GM19043 (cell line): ENCODE results near the gene ANKRD33B.
"Not testable (repeated sequence)": the region's sequence is repeated elsewhere in the genome, so short reads cannot be mapped to it uniquely, and the experiment has no call there.

ENCODE experiments used
- ATAC-seq: cut with Tn5 transposase; IDR thresholded peaks from one replicate; pipeline ENCODE4 v1.9.1; 2021; ENCODE audit warnings: low read depth; ENCODE audit not compliant: unreplicated experiment

Gene ANKRD33B

GRCh38 chr5:10653043-10653442 is 89.2 kb downstream of the ANKRD33B start:
- ATAC-seq: no peak

GRCh38 chr5:10653751-10654400 is 90.0 kb downstream of the ANKRD33B start:
- no peak for ATAC-seq

GRCh38 chr5:10654566-10654965 is 90.7 kb downstream of the ANKRD33B start:
- ATAC-seq: no peak

GRCh38 chr5:10655161-10655971 is 91.5 kb downstream of the ANKRD33B start:
- no peak for ATAC-seq

GRCh38 chr5:10655972-10656830 is 92.3 kb downstream of the ANKRD33B start:
- ATAC-seq: no peak

GRCh38 chr5:10658265-10658664 is 94.4 kb downstream of the ANKRD33B start:
- ATAC-seq: no peak

- ATAC-seq: no peak
Measured at GRCh38 chr5:10660135-10660534, 96.3 kb downstream of the ANKRD33B start.

GRCh38 chr5:10660720-10661387 is 97.0 kb downstream of the ANKRD33B start:
- no peak for ATAC-seq

- no peak for ATAC-seq
Measured at GRCh38 chr5:10661401-10661800, 97.5 kb downstream of the ANKRD33B start.

GRCh38 chr5:10662083-10662482 is 98.2 kb downstream of the ANKRD33B start:
- no peak for ATAC-seq

GRCh38 chr5:10662661-10663488 is 99.0 kb downstream of the ANKRD33B start:
- ATAC-seq: no peak

- ATAC-seq: no peak
Measured at GRCh38 chr5:10663489-10664179, 99.8 kb downstream of the ANKRD33B start.

GRCh38 chr5:10664180-10664769 is 100.4 kb downstream of the ANKRD33B start:
- not testable (repeated sequence) for ATAC-seq

GRCh38 chr5:10665799-10666198 is 101.9 kb downstream of the ANKRD33B start:
- no peak for ATAC-seq

- ATAC-seq: no peak
Measured at GRCh38 chr5:10666531-10667299, 102.8 kb downstream of the ANKRD33B start.

- no peak for ATAC-seq
Measured at GRCh38 chr5:10667431-10668057, 103.7 kb downstream of the ANKRD33B start.

- no peak for ATAC-seq
Measured at GRCh38 chr5:10668697-10669096, 104.8 kb downstream of the ANKRD33B start.

GRCh38 chr5:10669983-10670382 is 106.1 kb downstream of the ANKRD33B start:
- no peak for ATAC-seq
